Measurements from ENCODE around the gene FNDC3B. TPM values are rescaled to one million over a fixed set of nuclear protein-coding genes. Genes with fewer than 3 reads are reported as not detected.

The FNDC3B gene
- total RNA-seq, 4 donors from 2014 or later, result 49.7 to 188 (median 165) TPM

DNA sequence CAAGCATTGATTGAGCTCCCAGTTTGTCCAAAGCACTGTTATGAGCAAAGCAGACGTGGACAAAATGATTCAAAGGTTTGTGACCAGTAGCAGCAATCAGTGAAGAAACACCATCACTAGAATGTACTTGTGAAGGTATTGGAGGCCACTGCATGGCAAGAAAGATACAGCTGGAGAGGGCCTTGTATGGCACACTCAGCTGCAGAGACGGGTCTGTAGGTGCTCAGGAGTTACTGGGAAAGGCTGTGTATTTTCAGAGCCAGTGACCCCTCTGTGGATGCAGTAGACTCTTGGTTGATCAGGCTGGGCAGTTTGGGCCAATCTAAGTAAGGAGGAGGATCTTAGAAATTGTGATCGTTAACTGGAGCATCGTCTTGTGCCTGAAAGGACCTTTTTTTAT is 288.9 kb downstream of the FNDC3B start:
- TF ChIP-seq, protein P1, sequence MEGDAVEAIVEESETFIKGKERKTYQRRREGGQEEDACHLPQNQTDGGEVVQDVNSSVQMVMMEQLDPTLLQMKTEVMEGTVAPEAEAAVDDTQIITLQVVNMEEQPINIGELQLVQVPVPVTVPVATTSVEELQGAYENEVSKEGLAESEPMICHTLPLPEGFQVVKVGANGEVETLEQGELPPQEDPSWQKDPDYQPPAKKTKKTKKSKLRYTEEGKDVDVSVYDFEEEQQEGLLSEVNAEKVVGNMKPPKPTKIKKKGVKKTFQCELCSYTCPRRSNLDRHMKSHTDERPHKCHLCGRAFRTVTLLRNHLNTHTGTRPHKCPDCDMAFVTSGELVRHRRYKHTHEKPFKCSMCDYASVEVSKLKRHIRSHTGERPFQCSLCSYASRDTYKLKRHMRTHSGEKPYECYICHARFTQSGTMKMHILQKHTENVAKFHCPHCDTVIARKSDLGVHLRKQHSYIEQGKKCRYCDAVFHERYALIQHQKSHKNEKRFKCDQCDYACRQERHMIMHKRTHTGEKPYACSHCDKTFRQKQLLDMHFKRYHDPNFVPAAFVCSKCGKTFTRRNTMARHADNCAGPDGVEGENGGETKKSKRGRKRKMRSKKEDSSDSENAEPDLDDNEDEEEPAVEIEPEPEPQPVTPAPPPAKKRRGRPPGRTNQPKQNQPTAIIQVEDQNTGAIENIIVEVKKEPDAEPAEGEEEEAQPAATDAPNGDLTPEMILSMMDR (IDR thresholded peaks at IDR 0.05), result no peak
- TF ChIP-seq POLR2A (IDR thresholded peaks at IDR 0.05), result no peak
- no peaks in the 10 kb centered on the region for H3K9me3 ChIP-seq
- no peak for DNase-seq
- no peak overlapping the region for H3K4me3 ChIP-seq
- H3K4me1 ChIP-seq, result no peaks in the 10 kb centered on the region
- no peaks in the 10 kb centered on the region for H3K36me3 ChIP-seq
- H3K27me3 ChIP-seq, result no peaks in the 10 kb centered on the region
- intact Hi-C loops (cut with DNase I; ENCODE audit: low total_unique reads), result no loop called here
- H3K27ac ChIP-seq, result peak overlapping the region in 1 of 2 donors; percentile 7

GRCh38 chr3:172329070-172329469 is 289.7 kb downstream of the FNDC3B start:
- Histone ChIP-seq H3K27ac (no peak overlapping the region), H3K4me1 (no peaks in the 10 kb centered on the region), H3K27me3 (no peaks in the 10 kb centered on the region), H3K36me3 (no peaks in the 10 kb centered on the region), H3K9me3 (no peaks in the 10 kb centered on the region), H3K4me3 (no peak overlapping the region)
- intact Hi-C loops (cut with DNase I; ENCODE audit: low total_unique reads), result no loop called here
- no peak for DNase-seq
- TF ChIP-seq, protein P1 (IDR thresholded peaks at IDR 0.05), result no peak
- no peak for TF ChIP-seq POLR2A (IDR thresholded peaks at IDR 0.05)

DNA sequence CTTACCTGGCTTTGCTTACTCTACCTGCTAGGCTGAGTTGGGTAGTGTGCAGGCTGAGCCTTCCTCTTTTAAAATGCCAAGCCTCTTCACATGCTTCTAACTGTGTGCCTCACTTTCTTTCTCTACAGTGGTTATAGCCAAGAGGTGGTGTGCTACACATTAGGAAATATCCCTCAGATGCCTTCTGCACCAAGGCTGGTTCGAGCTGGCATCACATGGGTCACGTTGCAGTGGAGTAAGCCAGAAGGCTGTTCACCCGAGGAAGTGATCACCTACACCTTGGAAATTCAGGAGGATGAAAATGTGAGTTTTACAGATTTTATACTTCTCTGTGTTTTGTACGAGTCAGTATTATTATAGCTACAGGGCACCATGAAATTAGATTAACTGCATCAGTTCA is 291.0 kb downstream of the FNDC3B start:
- Histone ChIP-seq H3K9me3 (no peaks in the 10 kb centered on the region), H3K36me3 (no peaks in the 10 kb centered on the region), H3K27me3 (no peaks in the 10 kb centered on the region), H3K4me3 (no peak overlapping the region), H3K27ac (no peak overlapping the region), H3K4me1 (no peaks in the 10 kb centered on the region)
- no peak for DNase-seq
- TF ChIP-seq, protein P1 (IDR thresholded peaks at IDR 0.05), result no peak
- no peak for TF ChIP-seq POLR2A (IDR thresholded peaks at IDR 0.05)
- intact Hi-C loops (cut with DNase I; ENCODE audit: low total_unique reads), result no loop called here

- peak overlapping the region; percentile 58 to 73 for H3K27ac ChIP-seq
- DNase-seq, result peak; percentile 62 to 74
- H3K4me3 ChIP-seq, result no peak overlapping the region
- H3K4me1 ChIP-seq, result no peaks in the 10 kb centered on the region
- intact Hi-C loops (cut with DNase I; ENCODE audit: low total_unique reads), result no loop called here
- H3K36me3 ChIP-seq, result no peaks in the 10 kb centered on the region
- no peaks in the 10 kb centered on the region for H3K27me3 ChIP-seq
- TF ChIP-seq, protein P1 (IDR thresholded peaks at IDR 0.05), result peak; percentile 85 to 88 (median 86)
- no peak for TF ChIP-seq POLR2A (IDR thresholded peaks at IDR 0.05)
- no peaks in the 10 kb centered on the region for H3K9me3 ChIP-seq
Measured at GRCh38 chr3:172332256-172333041, 293.1 kb downstream of the FNDC3B start.

GRCh38 chr3:172333042-172333377 is 293.6 kb downstream of the FNDC3B start:
- no peaks in the 10 kb centered on the region for H3K4me1 ChIP-seq
- H3K9me3 ChIP-seq, result no peaks in the 10 kb centered on the region
- DNase-seq, result no peak
- H3K27ac ChIP-seq, result peak overlapping the region; percentile 58 to 73
- no peak for TF ChIP-seq POLR2A (IDR thresholded peaks at IDR 0.05)
- TF ChIP-seq, protein P1 (IDR thresholded peaks at IDR 0.05), result no peak
- no peaks in the 10 kb centered on the region for H3K27me3 ChIP-seq
- H3K36me3 ChIP-seq, result no peaks in the 10 kb centered on the region
- intact Hi-C loops (cut with DNase I; ENCODE audit: low total_unique reads), result no loop called here
- no peak overlapping the region for H3K4me3 ChIP-seq
